K562 (cell line): ENCODE data around the gene HCN3. TPM values are rescaled to one million over a fixed set of nuclear protein-coding genes. Genes with fewer than 3 reads are reported as not detected.

Experiments
- KDM4B ChIP-seq, 2 experiments: fragments of 450-650 bp in 1 of 2; sonication (generic) in 1 of 2; IDR thresholded peaks; 2 replicates each; pipeline ENCODE4 v1.6.1; 2016 to 2017; ENCODE audit warnings: borderline replicate concordance in 2 of 2, antibody characterized with exemption in 1 of 2, low read depth in 1 of 2, mild to moderate bottlenecking in 1 of 2
- MTA3 ChIP-seq: fragments of 450-650 bp; formaldehyde crosslinking; IDR thresholded peaks from 2 replicates; pipeline ENCODE4 v1.6.1; 2017; ENCODE audit warnings: mild to moderate bottlenecking, borderline replicate concordance
- SAP30 ChIP-seq: fragments of 200-600 bp; sonication (generic); IDR thresholded peaks from 2 replicates; pipeline ENCODE4 v1.6.1; 2012; ENCODE audit warnings: borderline replicate concordance, low read depth, mild to moderate bottlenecking, moderate library complexity, low read length, control low read depth, inconsistent platforms; ENCODE audit not compliant: insufficient read depth, poor library complexity, severe bottlenecking
- ZKSCAN8 ChIP-seq: fragments of 200-800 bp; sonication (Bioruptor generic); IDR thresholded peaks from 2 replicates; pipeline ENCODE4 v1.6.1; 2016; ENCODE audit warnings: missing genetic modification characterization, missing compliant biosample characterization
- ZNF77 ChIP-seq: fragments of 250-450 bp; sonication (Bioruptor Pico); IDR thresholded peaks from 2 replicates; pipeline ENCODE4 v1.5.0; 2020
- polyA plus RNA-seq, 8 experiments: library from polyadenylated mRNA; depleted of rRNA in 4 of 8; stranded (reverse) in 5 of 8; unstranded in 3 of 8; fragments of >200 nt; fragmentation: Nextera tagmentation in 2 of 8; fragmentation: Illumina TruSeq in 1 of 8; extraction: Ambion mirVana in 2 of 8; extraction: Trizol in 1 of 8; gene quantifications; 2 replicates each; pipeline versions ENCODE4 v1.2.1 to v1.2.3, GENCODE V29; 2011 to 2014; ENCODE audit warnings: inconsistent platforms in 1 of 8, missing spikeins in 1 of 8
- total RNA-seq, 7 experiments: library from RNA; depleted of rRNA in 6 of 7; stranded (reverse); fragments of >200 nt in 6 of 7; fragmentation: Illumina TruSeq in 2 of 7; extraction: Trizol in 2 of 7; gene quantifications; 2 replicates each; pipeline versions ENCODE4 v1.2.1 to v1.2.3, GENCODE V29; 2011 to 2021; ENCODE audit warnings: low replicate concordance in 1 of 7
- TF ChIP-seq, protein P1 (sequence below): sonication (generic); formaldehyde crosslinking; IDR thresholded peaks from 2 replicates; pipeline ENCODE4 v1.9.0; 2022; ENCODE audit warnings: mild to moderate bottlenecking, missing genetic modification reagents
- TF ChIP-seq, protein P2 (sequence below), 3 experiments: fragments of 200-800 bp in 1 of 3; sonication (Bioruptor generic) in 1 of 3; sonication (generic) in 1 of 3; formaldehyde crosslinking in 1 of 3; IDR thresholded peaks; 2 replicates each; pipeline versions ENCODE4 v1.6.1 to v1.8.0; 2016 to 2022; ENCODE audit warnings: mild to moderate bottlenecking in 2 of 3, missing compliant biosample characterization in 2 of 3, missing genetic modification characterization in 2 of 3, missing genetic modification reagents in 1 of 3

The HCN3 gene
- total and polyA plus RNA-seq, 9 of the 15 experiments (the other 6 are each of a cell fraction or from before 2014, with no cell fraction given) = 0.91 to 9.7 (median 3.9) TPM

DNA sequence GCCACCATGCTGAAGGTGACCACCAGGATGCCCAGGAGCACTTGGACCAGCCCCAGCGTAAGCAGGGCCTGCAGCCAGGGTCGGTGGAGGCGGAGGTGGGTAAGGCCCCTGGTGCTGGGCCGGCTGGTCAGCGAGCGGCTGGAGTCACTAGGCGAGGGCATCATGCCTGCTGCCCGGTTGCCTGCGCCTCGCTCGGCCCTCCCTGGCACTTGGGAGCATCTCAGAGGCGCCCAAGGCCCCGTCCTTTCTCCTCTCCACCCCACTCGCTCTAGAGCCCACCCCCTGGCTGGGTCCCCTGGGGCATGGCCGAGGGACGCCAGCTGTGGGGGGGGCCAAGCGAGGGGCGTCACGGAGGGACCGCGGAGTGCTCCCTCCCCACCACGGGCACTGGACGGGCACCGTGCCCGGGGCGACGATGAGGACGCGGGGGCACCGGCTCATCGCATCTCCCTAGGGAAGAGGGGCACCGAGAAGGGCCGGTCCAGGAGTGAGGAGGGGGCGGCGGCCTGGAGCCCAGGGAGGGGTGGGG lies 22.5 kb upstream of the HCN3 start (continued):
- TF ChIP-seq, protein P1, sequence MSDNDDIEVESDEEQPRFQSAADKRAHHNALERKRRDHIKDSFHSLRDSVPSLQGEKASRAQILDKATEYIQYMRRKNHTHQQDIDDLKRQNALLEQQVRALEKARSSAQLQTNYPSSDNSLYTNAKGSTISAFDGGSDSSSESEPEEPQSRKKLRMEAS (CRISPR knock-in tag) = 0 out of 2 replicates have a peak, but pooled peaks have one; percentile 2
- TF ChIP-seq MTA3 (0 out of 2 replicates have a peak, but pooled peaks have one; percentile 3), KDM4B (IDR thresholded peaks at IDR 0.05; ENCODE audit: borderline replicate concordance in 2 of 2, low read depth in 1 of 2) (no peak), ZNF77 (CRISPR knock-in tag) (no peak), SAP30 (no peak), ZKSCAN8 (no peak)
- TF ChIP-seq, protein P2, sequence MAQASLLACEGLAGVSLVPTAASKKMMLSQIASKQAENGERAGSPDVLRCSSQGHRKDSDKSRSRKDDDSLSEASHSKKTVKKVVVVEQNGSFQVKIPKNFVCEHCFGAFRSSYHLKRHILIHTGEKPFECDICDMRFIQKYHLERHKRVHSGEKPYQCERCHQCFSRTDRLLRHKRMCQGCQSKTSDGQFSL (CRISPR knock-in tag; IDR thresholded peaks at IDR 0.05) = 0 out of 2 replicates have a peak, but pooled peaks have one; percentile 12
- TF ChIP-seq, protein P2 (tag; IDR thresholded peaks at IDR 0.05) = no peak
